ENCODE results near the gene CDH22. TPM values are rescaled to one million over a fixed set of nuclear protein-coding genes. Genes with fewer than 3 reads are reported as not detected.

The CDH22 gene
- total RNA-seq, 2 donors from 2014 or later, result 0.09 to 0.17 TPM

- no peak for DNase-seq
- intact Hi-C loops (cut with DNase I, micrococcal nuclease), result no loop called here
- ATAC-seq, result no peak
These were observed 162.6 kb downstream of the CDH22 start for GRCh38 chr20:46145713-46146112.

GRCh38 chr20:46144432-46145025 is 163.8 kb downstream of the CDH22 start:
- intact Hi-C loops (cut with DNase I, micrococcal nuclease), result no loop called here
- DNase-seq, result no peak
- ATAC-seq, result no peak

GRCh38 chr20:46142124-46142523 is 166.2 kb downstream of the CDH22 start:
- no peak for ATAC-seq
- intact Hi-C loops (cut with DNase I, micrococcal nuclease), result no loop called here
- no peak for DNase-seq

- intact Hi-C loops (cut with DNase I, micrococcal nuclease), result no loop called here
- no peak for DNase-seq
- no peak for ATAC-seq
These were observed 168.3 kb downstream of the CDH22 start for GRCh38 chr20:46139908-46140482.

- DNase-seq, result no peak
- no peak for ATAC-seq
- intact Hi-C loops (cut with DNase I, micrococcal nuclease), result no loop called here
These were observed 168.9 kb downstream of the CDH22 start for GRCh38 chr20:46139266-46139889.

- ATAC-seq (no peak), DNase-seq (no peak)
- intact Hi-C loops (cut with DNase I, micrococcal nuclease), result no loop called here
These were observed 170.5 kb downstream of the CDH22 start for GRCh38 chr20:46137816-46138215.

- DNase-seq (no peak), ATAC-seq (no peak)
- intact Hi-C loops (cut with DNase I, micrococcal nuclease), result no loop called here
These were observed 172.3 kb downstream of the CDH22 start for GRCh38 chr20:46135856-46136633.

GRCh38 chr20:46134716-46135115 is 173.6 kb downstream of the CDH22 start:
- no peak for DNase-seq
- intact Hi-C loops (cut with DNase I, micrococcal nuclease), result no loop called here
- ATAC-seq, result no peak

GRCh38 chr20:46133886-46134654 is 174.2 kb downstream of the CDH22 start:
- ATAC-seq, result no peak
- intact Hi-C loops (cut with DNase I, micrococcal nuclease), result no loop called here
- no peak for DNase-seq

GRCh38 chr20:46132705-46133120 is 175.6 kb downstream of the CDH22 start:
- DNase-seq (peak; percentile 32 to 74), ATAC-seq (peak; percentile 83)
- intact Hi-C loops (cut with DNase I, micrococcal nuclease), result no loop called here

GRCh38 chr20:46131396-46131795 is 176.9 kb downstream of the CDH22 start:
- ATAC-seq (no peak), DNase-seq (no peak)

GRCh38 chr20:46130534-46130933 is 177.8 kb downstream of the CDH22 start:
- ATAC-seq (no peak), DNase-seq (no peak)
- intact Hi-C loops (cut with DNase I, micrococcal nuclease), result no loop called here

More at GRCh38 chr20:46131396-46131795, 176.9 kb downstream of the CDH22 start:
- intact Hi-C loops (cut with DNase I, micrococcal nuclease), result no loop called here

GRCh38 chr20:46129955-46130481 is 178.3 kb downstream of the CDH22 start:
- ATAC-seq, result no peak
- intact Hi-C loops (cut with DNase I, micrococcal nuclease), result no loop called here
- DNase-seq, result no peak

GRCh38 chr20:46128310-46129151 is 179.8 kb downstream of the CDH22 start:
- ATAC-seq, result no peak
- peak in 1 of 2 donors; percentile 18 for DNase-seq
- intact Hi-C loops (cut with DNase I, micrococcal nuclease), result no loop called here

GRCh38 chr20:46127396-46128010 is 180.8 kb downstream of the CDH22 start:
- no peak for ATAC-seq
- no peak for DNase-seq
- intact Hi-C loops (cut with DNase I, micrococcal nuclease), result no loop called here

GRCh38 chr20:46126440-46127056 is 181.8 kb downstream of the CDH22 start:
- intact Hi-C loops (cut with DNase I, micrococcal nuclease), result no loop called here
- ATAC-seq (no peak), DNase-seq (no peak)
